OCI-LY1 (cell line): ENCODE data around the gene DLEC1.
A peak's percentile ranks its signal among the peaks of the same experiment; 100 is the strongest.

ENCODE experiments used
- H2AFZ ChIP-seq: fragments of 200-600 bp; sonication (generic), shearing (Covaris generic); 2 replicates; pipeline ENCODE4 v1.6.0; 2014; ENCODE audit warnings: antibody characterized with exemption, mild to moderate bottlenecking, low read length
- H3F3A ChIP-seq: fragments of 200-600 bp; sonication (generic), shearing (Covaris generic); 2 replicates; pipeline ENCODE4 v1.6.0; 2014; ENCODE audit warnings: mild to moderate bottlenecking, antibody characterized with exemption, low read length, moderate library complexity; ENCODE audit not compliant: insufficient read depth
- H3K27ac ChIP-seq: fragments of 200-600 bp; sonication (generic); 2 replicates; pipeline ENCODE4 v1.5.1; 2014; ENCODE audit warnings: low read length, mixed run types, mild to moderate bottlenecking, low read depth; ENCODE audit not compliant: poor library complexity, severe bottlenecking
- H3K27me3 ChIP-seq: fragments of 200-600 bp; sonication (generic); 2 replicates; pipeline ENCODE4 v1.6.0; 2014; ENCODE audit warnings: antibody characterized with exemption, mild to moderate bottlenecking, low read length, moderate library complexity; ENCODE audit not compliant: insufficient read depth
- H3K36me3 ChIP-seq: fragments of 200-600 bp; sonication (generic); 2 replicates; pipeline ENCODE4 v1.6.1; 2014; ENCODE audit warnings: mild to moderate bottlenecking, antibody characterized with exemption, low read length, moderate library complexity, mixed read lengths; ENCODE audit not compliant: insufficient read depth
- H3K4me1 ChIP-seq: fragments of 200-600 bp; sonication (generic); 2 replicates; pipeline ENCODE4 v1.5.1; 2014; ENCODE audit warnings: mild to moderate bottlenecking, low read length, moderate library complexity; ENCODE audit not compliant: insufficient read depth, severe bottlenecking
- H3K4me2 ChIP-seq: fragments of 200-600 bp; sonication (generic), shearing (Covaris generic); 2 replicates; pipeline ENCODE4 v1.6.1; 2014; ENCODE audit warnings: low read length
- H3K4me3 ChIP-seq: fragments of 200-600 bp; sonication (generic); 2 replicates; pipeline ENCODE4 v1.5.1; 2014; ENCODE audit warnings: low read length, low read depth, mild to moderate bottlenecking, mixed read lengths; ENCODE audit not compliant: poor library complexity, severe bottlenecking
- H3K79me2 ChIP-seq: fragments of 200-600 bp; shearing (Covaris generic); 2 replicates; pipeline ENCODE4 v1.6.1; 2016; ENCODE audit warnings: mixed run types, low read length, mixed read lengths; ENCODE audit not compliant: insufficient read depth
- H3K9ac ChIP-seq: fragments of 200-600 bp; sonication (generic), shearing (Covaris generic); 2 replicates; pipeline ENCODE4 v1.6.1; 2014; ENCODE audit warnings: mild to moderate bottlenecking, low read length, mixed read lengths
- H3K9me2 ChIP-seq: fragments of 200-600 bp; sonication (generic), shearing (Covaris generic); 2 replicates; pipeline ENCODE4 v1.6.1; 2014; ENCODE audit warnings: low read depth, mild to moderate bottlenecking, low read length, mixed read lengths
- H3K9me3 ChIP-seq: fragments of 200-600 bp; shearing (Covaris generic); 2 replicates; pipeline ENCODE4 v1.6.1; 2014; ENCODE audit warnings: low read length, mixed read lengths
- H4K20me1 ChIP-seq: fragments of 200-600 bp; sonication (generic), shearing (Covaris generic); 2 replicates; pipeline ENCODE4 v1.6.0; 2016; ENCODE audit warnings: mild to moderate bottlenecking, low read length; ENCODE audit not compliant: insufficient read depth
- CTCF ChIP-seq: fragments of 200-600 bp; sonication (generic), shearing (Covaris generic); IDR thresholded peaks from 2 replicates; pipeline ENCODE4 v1.5.1; 2017; ENCODE audit warnings: mild to moderate bottlenecking, antibody characterized with exemption, low read length, moderate library complexity, mixed read lengths
- EZH2 ChIP-seq: fragments of 200-600 bp; sonication (generic), shearing (Covaris generic); IDR thresholded peaks from 2 replicates; pipeline ENCODE4 v1.8.0; 2017; ENCODE audit warnings: borderline replicate concordance, mixed run types, mild to moderate bottlenecking, antibody characterized with exemption, low read length, moderate library complexity, mixed read lengths

DLEC1 gene

GRCh38 chr3:38003817-38004414, 35.1 kb upstream of the DLEC1 start:
- peaks cover 22% of the 10 kb centered on the region; the same call in 1 of the 2 replicates for H3K36me3 ChIP-seq
- no peaks in the 10 kb centered on the region for H3K79me2 ChIP-seq
- H3K9ac ChIP-seq: no peak overlapping the region
- H3K4me2 ChIP-seq: no peak overlapping the region
- no peaks in the 10 kb centered on the region for H3F3A ChIP-seq
- H3K9me3 ChIP-seq: no peaks in the 10 kb centered on the region
- H3K4me1 ChIP-seq: peaks cover 12% of the 10 kb centered on the region
- no peak for TF ChIP-seq EZH2
- no peaks in the 10 kb centered on the region for H4K20me1 ChIP-seq
- no peak overlapping the region for H3K4me3 ChIP-seq
- no peaks in the 10 kb centered on the region for H3K9me2 ChIP-seq
- H2AFZ ChIP-seq: no peak overlapping the region
- no peak overlapping the region for H3K27ac ChIP-seq
- no peaks in the 10 kb centered on the region for H3K27me3 ChIP-seq

- Histone ChIP-seq H3K9ac (no peak overlapping the region), H4K20me1 (no peaks in the 10 kb centered on the region), H3K9me2 (no peaks in the 10 kb centered on the region), H3F3A (no peaks in the 10 kb centered on the region), H3K4me3 (no peak overlapping the region), H3K79me2 (no peaks in the 10 kb centered on the region), H3K27me3 (no peaks in the 10 kb centered on the region), H3K4me1 (peaks cover 7% of the 10 kb centered on the region), H2AFZ (no peak overlapping the region), H3K27ac (no peak overlapping the region), H3K36me3 (peaks cover 22% of the 10 kb centered on the region; the same call in 1 of the 2 replicates), H3K4me2 (no peak overlapping the region; the same call in 1 of the 2 replicates), H3K9me3 (no peaks in the 10 kb centered on the region)
- peak; percentile 88 for TF ChIP-seq CTCF
- no peak for TF ChIP-seq EZH2
These were observed 34.5 kb upstream of the DLEC1 start for GRCh38 chr3:38004415-38005075.

GRCh38 chr3:38005076-38006020, 33.7 kb upstream of the DLEC1 start:
- Histone ChIP-seq H3K79me2 (no peaks in the 10 kb centered on the region), H3K27ac (no peak overlapping the region), H3F3A (no peaks in the 10 kb centered on the region), H3K9ac (no peak overlapping the region), H3K4me1 (peaks cover 4% of the 10 kb centered on the region), H3K9me2 (no peaks in the 10 kb centered on the region), H2AFZ (no peak overlapping the region), H3K36me3 (peaks cover 22% of the 10 kb centered on the region; the same call in 1 of the 2 replicates), H3K4me3 (no peak overlapping the region), H4K20me1 (no peaks in the 10 kb centered on the region), H3K27me3 (no peaks in the 10 kb centered on the region), H3K4me2 (no peak overlapping the region), H3K9me3 (no peaks in the 10 kb centered on the region)
- no peak for TF ChIP-seq CTCF
- TF ChIP-seq EZH2: no peak
